Measurements from ENCODE around the gene FBXL2. TPM values are rescaled to one million over a fixed set of nuclear protein-coding genes. Genes with fewer than 3 reads are reported as not detected.

FBXL2 gene
- total and polyA plus RNA-seq, 2 of the 8 experiments (the other 6 are each of a cell fraction or from before 2014, with no cell fraction given): 3.1 to 5.4 TPM

- no peak for TF ChIP-seq EGR1 (IDR thresholded peaks at IDR 0.05; ENCODE audit: borderline replicate concordance, low read depth, low read length)
- TF ChIP-seq HDAC2 (IDR thresholded peaks at IDR 0.05; ENCODE audit: borderline replicate concordance in 1 of 2, low read depth in 2 of 2, low read length in 2 of 2): no peak
Observed at GRCh38 chr3:33314993-33315392, 37.8 kb downstream of the FBXL2 start (continued).

Data from H1 (cell line).